GM18873 (cell line): ENCODE results near the gene ASB18.

Source experiments
- ATAC-seq: cut with Tn5 transposase; IDR thresholded peaks from one replicate; pipeline ENCODE4 v1.9.1; 2021; ENCODE audit warnings: mild to moderate bottlenecking, moderate library complexity, moderate number of reproducible peaks; ENCODE audit not compliant: unreplicated experiment, low FRiP score

ASB18 gene

GRCh38 chr2:236164925-236165841 lies 99.0 kb downstream of the ASB18 start:
- no peak for ATAC-seq

DNA sequence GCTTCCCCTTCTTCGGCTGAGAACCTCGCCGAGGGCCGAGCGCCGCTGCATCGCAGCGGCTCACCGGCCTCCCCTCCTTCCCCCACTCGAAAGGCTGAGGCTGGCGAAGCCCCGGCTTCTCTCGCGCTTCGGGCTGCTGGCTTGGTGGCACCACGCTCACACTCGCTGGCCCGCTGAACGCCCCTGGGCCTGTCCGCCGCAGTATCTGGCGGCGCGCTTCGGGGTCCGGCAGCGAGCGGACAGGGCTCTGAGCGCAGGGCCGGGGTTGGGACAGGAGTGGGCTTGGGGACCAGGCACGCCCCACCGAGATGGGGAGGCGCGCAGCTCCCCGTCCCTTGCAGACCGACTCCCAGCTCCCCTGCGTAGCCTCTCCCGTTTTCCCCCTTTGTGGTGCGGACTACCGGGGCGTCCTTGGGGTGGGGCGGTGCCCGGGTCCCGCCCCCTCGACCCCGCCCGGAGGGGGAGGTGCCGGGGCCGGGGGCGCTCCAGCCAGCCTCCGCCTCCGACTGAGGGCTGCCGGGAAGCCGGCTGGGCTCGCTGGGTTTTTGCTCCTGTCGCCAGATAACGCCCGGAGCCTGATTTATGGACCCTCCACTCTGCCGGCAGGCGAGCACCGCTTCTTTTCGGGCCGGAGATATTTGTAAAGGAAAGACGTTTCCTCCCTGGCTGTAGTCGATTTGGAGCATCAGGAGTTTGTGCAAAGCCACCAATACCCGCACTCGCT lies 99.8 kb downstream of the ASB18 start:
- ATAC-seq = no peak

- ATAC-seq = no peak
These were observed 100.6 kb downstream of the ASB18 start for GRCh38 chr2:236163471-236164200.

DNA sequence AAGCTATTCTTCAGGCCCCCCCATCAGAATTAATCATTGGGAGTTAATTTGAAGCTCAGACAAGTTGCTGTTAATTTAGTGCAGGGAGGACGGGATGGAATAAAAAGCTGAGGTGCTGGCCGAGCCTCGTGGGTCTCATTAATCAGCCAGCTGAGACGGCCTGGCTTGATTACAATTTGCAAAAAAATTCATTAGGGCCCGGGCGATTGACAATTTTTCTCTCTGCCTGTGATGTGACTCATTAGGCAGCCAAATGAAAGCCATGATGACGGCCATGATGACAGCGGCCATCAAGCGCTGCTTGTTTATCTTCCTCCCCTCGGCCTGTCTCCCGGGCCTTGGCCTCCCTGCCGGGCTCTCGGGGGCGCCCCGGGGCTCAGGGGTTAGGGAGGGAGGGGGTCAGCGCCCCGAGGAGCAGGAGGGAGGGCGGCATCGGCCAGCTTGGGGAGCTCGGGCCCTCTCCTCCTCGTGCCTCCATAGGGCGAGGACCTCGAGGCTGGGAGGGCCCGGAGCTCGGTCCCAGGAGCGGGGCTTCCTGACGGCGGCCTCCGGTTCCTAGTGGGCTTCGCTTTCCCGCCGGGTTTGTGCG lies 101.2 kb downstream of the ASB18 start:
- ATAC-seq = no peak

- ATAC-seq = no peak
These were observed 102.0 kb downstream of the ASB18 start for GRCh38 chr2:236162031-236162845.

DNA sequence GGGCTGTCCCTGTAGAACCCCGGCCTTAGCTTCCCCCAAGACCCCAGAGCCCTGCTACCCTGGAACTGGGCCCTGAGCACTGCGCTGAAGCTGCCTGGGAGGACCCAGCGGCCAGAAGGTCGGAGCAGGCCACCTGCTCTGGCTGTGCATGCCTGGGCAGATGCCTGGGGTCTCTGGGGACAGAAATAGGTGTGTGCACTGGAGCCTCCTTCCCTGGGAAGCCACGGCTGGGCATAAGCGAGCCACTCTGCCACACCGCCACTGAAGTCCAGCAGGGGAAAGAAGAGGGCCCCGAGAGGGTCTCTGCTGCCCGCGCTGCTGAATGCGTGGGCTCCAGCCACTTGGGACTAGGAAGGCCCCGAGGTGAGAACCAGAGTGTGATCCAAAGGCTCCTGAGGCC lies 102.7 kb downstream of the ASB18 start:
- ATAC-seq = no peak

GRCh38 chr2:236161082-236161462 lies 103.1 kb downstream of the ASB18 start:
- no peak for ATAC-seq

DNA sequence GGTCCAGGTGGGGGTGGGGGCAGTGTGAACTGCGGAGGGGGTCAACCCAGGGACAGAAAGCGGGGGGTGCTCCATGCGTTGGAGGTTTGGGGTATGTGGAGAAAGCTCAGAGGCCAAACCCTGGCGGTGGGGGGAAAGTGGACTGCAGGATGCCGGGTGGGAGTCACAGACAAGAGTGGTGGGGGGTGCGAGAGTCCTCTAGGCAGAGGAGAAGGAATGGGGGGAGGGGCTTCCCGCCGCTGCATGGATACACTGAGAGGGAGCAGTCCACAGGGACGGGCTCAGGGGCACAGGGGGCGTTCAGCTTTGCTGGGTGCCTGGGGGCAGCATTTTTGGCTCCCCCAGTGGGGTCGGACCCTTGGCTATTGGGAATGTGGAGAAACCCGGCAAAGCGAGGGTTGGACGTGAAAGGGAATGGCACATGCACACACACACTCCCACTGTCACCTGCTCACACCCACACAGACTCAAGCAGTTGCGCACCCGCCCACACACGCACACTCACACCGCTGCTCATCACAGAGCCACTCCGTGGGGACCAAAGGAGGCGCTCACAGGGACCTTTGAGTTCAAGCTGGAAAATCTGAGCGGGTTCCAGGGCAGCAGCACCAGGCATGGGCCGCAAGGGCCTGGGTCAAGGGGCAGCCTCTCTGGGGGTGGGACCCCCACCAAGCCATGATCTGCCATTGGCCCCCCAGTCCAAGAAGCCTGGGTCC lies 103.7 kb downstream of the ASB18 start:
- no peak for ATAC-seq

GRCh38 chr2:236159778-236160170 lies 104.4 kb downstream of the ASB18 start:
- no peak for ATAC-seq

GRCh38 chr2:236158969-236159777 lies 105.0 kb downstream of the ASB18 start:
- no peak for ATAC-seq

DNA sequence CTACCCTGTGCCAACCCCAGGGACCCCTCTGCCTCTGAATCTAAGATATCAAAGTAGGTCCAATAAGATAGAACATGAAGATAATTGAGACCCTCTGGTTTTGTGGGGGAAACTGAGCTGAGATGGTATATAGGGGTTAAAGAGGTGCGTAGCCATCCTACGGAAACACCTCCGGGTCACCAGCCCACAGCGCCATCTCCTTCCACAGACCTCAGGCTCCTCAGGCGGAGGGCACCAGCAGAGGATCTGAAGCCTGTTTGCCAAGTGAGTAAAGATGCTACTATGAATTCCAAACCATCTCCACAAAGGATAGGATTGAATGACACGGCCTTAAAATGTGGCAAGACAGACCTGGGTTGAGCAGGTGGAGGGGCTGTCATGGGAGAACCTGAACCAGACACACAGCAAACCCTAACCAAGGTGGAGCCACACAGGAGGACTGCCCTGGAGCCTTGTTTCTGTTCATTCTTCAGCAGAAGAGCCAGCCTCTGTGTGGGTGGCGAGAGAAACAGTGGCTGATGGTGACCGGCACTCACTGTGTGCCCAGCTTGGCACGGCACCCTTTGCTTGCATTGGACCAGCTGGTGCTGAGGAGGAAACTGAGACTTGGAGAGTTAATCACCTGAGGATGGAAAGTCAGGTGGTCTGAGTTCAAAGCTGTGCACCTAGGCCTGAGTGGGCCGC lies 106.2 kb downstream of the ASB18 start:
- ATAC-seq = no peak

GRCh38 chr2:236157366-236157765 lies 106.8 kb downstream of the ASB18 start:
- no peak for ATAC-seq

DNA sequence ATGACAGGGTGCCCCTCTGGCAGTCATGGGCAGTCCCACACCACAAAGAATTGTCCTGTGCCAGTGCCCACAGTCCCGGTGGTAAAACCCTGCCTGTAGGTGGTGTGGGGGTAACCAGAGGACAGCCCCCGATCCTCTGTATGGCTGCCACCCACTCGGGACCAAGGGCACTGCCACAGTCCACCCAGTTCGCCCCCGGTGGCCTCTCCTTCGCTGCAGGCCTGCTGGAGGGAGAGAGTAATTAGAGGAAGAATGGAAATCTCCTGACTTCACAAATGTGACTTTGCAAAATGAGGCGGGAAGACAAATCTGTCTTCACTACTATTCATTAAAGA lies 107.4 kb downstream of the ASB18 start:
- ATAC-seq = no peak

DNA sequence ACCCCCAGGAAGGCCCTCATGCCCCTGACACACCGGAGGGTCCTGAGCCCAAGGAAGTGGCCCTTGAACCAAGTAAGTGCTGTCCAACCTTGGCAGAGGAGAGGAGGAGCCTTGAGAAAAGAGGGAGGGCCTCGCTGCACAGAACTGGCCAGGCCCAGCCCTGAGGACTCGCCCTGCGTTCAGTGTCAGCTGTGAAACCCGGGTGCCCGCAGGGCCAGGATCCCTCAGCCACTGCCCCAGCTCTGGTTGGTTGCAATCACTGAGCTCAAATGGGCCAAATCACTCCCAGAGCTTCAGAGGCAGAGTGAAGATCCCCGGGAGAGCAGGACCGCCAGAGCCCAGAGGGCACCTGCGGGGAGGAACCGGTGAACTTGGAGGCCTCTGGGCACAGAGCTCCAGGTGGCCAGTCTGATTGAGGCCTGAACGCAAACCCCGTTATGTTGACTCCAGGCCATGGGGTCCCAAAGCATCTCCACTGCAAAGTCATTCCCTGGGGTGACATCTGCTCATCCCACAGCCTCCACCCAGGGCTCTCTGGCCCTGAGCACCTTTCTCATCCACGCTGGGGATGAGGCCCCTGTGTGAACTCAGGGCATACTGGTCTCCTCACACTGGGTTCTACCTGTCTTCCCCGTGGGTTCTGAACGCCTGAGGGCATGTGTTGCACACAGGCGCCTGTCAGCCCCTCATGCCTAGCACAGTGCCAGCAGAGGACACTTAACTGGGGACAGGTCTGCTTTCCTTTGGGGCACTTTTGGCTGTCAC lies 107.9 kb downstream of the ASB18 start:
- no peak for ATAC-seq

GRCh38 chr2:236155406-236155805 lies 108.8 kb downstream of the ASB18 start:
- ATAC-seq = no peak

DNA sequence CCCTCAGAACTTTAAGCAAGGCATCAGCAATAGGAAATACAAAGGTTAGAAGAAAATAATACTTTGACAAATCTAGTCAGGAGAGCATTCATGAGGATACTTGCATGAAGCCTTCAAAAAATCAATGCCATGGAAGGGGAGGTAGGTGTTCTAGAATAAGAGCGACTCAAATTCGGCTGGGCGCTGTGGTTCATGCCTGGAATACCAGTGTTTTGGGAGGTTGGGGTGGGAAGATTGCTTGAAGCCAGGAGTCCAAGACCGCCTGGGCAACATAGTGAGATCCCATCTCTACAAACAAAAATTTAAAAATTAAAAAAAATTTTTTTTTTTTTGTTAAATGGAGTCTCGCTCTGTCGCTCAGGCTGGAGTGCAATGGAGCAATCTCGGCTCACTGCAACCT lies 117.8 kb downstream of the ASB18 start:
- ATAC-seq = no peak

GRCh38 chr2:236143811-236144210 lies 120.4 kb downstream of the ASB18 start:
- no peak for ATAC-seq
